Lung (tissue), 12 donors: ENCODE results near the gene GNA14. TPM values are rescaled to one million over a fixed set of nuclear protein-coding genes. Genes with fewer than 3 reads are reported as not detected.

Experiments
- ATAC-seq: fragments of 200-7000 bp; cut with Tn5 transposase; one replicate; pipeline ENCODE4 v1.9.1; 2020; ENCODE audit warnings: moderate number of reproducible peaks; ENCODE audit not compliant: insufficient read depth, low FRiP score
- DNase-seq, 3 donors: peaks; one replicate each; pipeline ENCODE4 v3.0.0-alpha.2; 2013 to 2017
- H3K27ac ChIP-seq, 2 donors: one replicate each; pipeline ENCODE4 v1.5.1; 2013; ENCODE audit warnings: mild to moderate bottlenecking in 2 of 2, moderate library complexity in 2 of 2, control low read depth in 1 of 2, inconsistent platforms in 1 of 2, low read depth in 1 of 2, low read length in 1 of 2
- H3K27me3 ChIP-seq, 3 donors: one replicate each; pipeline ENCODE4 v1.5.1; 2013; ENCODE audit warnings: low read length in 2 of 3; ENCODE audit not compliant: control insufficient read depth in 3 of 3, insufficient read depth in 3 of 3
- H3K36me3 ChIP-seq, 4 donors: one replicate each; pipeline ENCODE4 v1.5.1; 2013; ENCODE audit warnings: low read length in 4 of 4, mild to moderate bottlenecking in 1 of 4, moderate library complexity in 1 of 4; ENCODE audit not compliant: control insufficient read depth in 4 of 4, insufficient read depth in 4 of 4
- H3K4me1 ChIP-seq, 5 donors: one replicate each; pipeline ENCODE4 v1.5.1; 2013; ENCODE audit warnings: low read length in 5 of 5, mild to moderate bottlenecking in 2 of 5, moderate library complexity in 1 of 5; ENCODE audit not compliant: control insufficient read depth in 5 of 5, insufficient read depth in 5 of 5
- H3K4me3 ChIP-seq: one replicate; pipeline ENCODE4 v1.5.1; 2013; ENCODE audit warnings: mild to moderate bottlenecking, control low read depth, moderate library complexity
- H3K9ac ChIP-seq, 2 donors: one replicate each; pipeline ENCODE4 v1.5.1; 2013; ENCODE audit warnings: low read length in 2 of 2, control low read depth in 1 of 2; ENCODE audit not compliant: insufficient read depth in 1 of 2
- H3K9me3 ChIP-seq, 4 donors: one replicate each; pipeline ENCODE4 v1.5.1; 2013; ENCODE audit warnings: low read length in 3 of 4, mild to moderate bottlenecking in 1 of 4, moderate library complexity in 1 of 4; ENCODE audit not compliant: control insufficient read depth in 4 of 4, insufficient read depth in 3 of 4
- CTCF ChIP-seq: IDR thresholded peaks from 2 replicates; pipeline ENCODE4 v1.5.1; 2012; ENCODE audit warnings: mild to moderate bottlenecking; ENCODE audit errors: control extremely low read depth, extremely low read depth
- WGBS, 2 donors: extraction: QIAGEN DNeasy Blood & Tissue Kit; methylation state at CpG; one replicate each; pipeline ENCODE4 v1.1.7; 2013; 5-methylcytosine and 5-hydroxymethylcytosine counted together
- polyA plus RNA-seq, 2 donors: library from polyadenylated mRNA; stranded (reverse); fragments of 200-250 nt; gene quantifications; one replicate each; pipeline ENCODE4 v1.2.1, GENCODE V29; 2013
- total RNA-seq, 2 donors: library from RNA; depleted of rRNA in 1 of 2; stranded (reverse); fragments of >200 nt in 1 of 2; gene quantifications; one replicate each; pipeline ENCODE4 v1.2.1, GENCODE V29; 2014 to 2021
- donor health status: control.
- donor health status: control.
- donor health status: Bipolar disorder and iron deficiency.
- donor health status: healthy.
- donor health status: DM: yes; HTN: yes; CAD: no.

The GNA14 gene
- total and polyA plus RNA-seq, 4 donors, result 4.1 to 15.1 (median 11.3) TPM

DNA sequence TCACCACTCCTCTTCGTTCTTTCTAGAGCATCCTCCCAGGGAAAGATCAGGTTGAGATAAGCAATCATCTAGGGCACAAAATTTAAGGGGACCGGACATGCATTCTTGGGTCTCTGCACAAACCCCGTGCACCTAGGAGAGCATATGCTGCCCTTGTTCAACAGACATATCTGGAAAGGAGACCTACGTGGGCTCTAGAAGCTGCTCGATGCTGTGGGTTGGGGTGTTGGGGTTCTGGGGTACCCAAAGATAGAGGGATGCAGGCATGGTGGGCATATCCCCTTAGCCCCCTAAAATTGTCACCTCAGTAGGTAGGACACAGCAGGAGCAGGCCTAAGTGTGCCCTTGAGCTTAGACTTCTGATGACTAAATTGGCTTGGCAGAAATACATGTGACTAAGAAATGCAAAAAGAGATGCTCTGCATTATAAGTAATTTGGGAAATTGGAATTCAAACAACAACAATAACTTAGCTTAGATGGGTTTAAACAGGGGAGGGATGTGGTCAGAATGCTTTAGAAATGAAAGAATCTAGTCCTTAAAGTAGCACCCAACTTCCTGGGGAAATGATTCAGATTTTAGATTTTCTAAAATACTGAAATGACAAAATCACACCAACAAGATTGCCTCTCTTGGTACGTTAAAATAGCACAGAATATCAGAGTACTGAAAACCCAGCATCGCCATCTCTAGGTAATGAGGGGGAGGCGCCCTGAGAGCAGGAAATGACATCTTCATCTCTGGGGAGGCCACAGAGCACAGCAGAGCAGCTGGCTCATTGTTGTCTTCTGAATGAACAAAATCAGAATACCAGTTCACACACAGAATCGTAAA is 172.3 kb downstream of the GNA14 start:
- WGBS, 2 donors, result 82 to 83% methylated on average over 9 of the region's 9 CpGs
- no peak for TF ChIP-seq CTCF
- DNase-seq (no peak), ATAC-seq (no peak)
- Histone ChIP-seq H3K4me3 (no peak overlapping the region), H3K27me3 (no peaks in the 10 kb centered on the region), H3K36me3 (no peaks in the 10 kb centered on the region), H3K9ac (no peak overlapping the region), H3K27ac (peak overlapping the region in 1 of 2 donors; percentile 53), H3K4me1 (no peaks in the 10 kb centered on the region), H3K9me3 (no peaks in the 10 kb centered on the region)

DNA sequence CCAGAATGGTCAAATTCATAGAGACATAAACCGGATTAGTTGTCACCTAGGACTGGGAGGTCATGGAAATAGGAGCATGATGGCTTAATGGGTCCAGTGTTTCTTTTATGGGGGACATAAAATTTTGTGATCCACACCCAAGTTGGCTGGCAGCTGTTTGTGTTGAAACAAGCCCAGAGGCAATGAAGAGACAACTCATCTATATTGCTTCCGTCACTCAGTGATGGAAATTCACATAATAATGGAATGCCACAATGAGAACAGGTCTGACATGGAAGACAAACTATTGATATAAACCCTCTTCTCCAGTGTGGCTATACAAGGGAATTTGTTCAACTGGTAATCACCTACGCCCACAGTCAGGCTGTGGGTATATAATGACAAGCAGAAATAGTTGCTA is 173.2 kb downstream of the GNA14 start:
- ATAC-seq (no peak), DNase-seq (no peak)
- no peak for TF ChIP-seq CTCF
- H3K27ac ChIP-seq, result no peak overlapping the region
- WGBS, 2 donors, result 93 to 99% methylated on average over 3 of the region's 3 CpGs
- no peak overlapping the region for H3K4me3 ChIP-seq
- no peaks in the 10 kb centered on the region for H3K4me1 ChIP-seq
- H3K27me3 ChIP-seq, result no peaks in the 10 kb centered on the region
- H3K9me3 ChIP-seq, result no peaks in the 10 kb centered on the region
- no peak overlapping the region for H3K9ac ChIP-seq
- no peaks in the 10 kb centered on the region for H3K36me3 ChIP-seq

GRCh38 chr9:77472646-77473045 is 175.5 kb downstream of the GNA14 start:
- no peak overlapping the region for H3K4me3 ChIP-seq
- H3K27ac ChIP-seq, result no peak overlapping the region
- H3K36me3 ChIP-seq, result no peaks in the 10 kb centered on the region
- no peak for TF ChIP-seq CTCF
- H3K9me3 ChIP-seq, result no peaks in the 10 kb centered on the region
- no peak overlapping the region for H3K9ac ChIP-seq
- DNase-seq, result no peak
- no peak for ATAC-seq
- H3K27me3 ChIP-seq, result no peaks in the 10 kb centered on the region
- 95 to 96% methylated on average over 3 of the region's 3 CpGs for WGBS, 2 donors
- no peaks in the 10 kb centered on the region for H3K4me1 ChIP-seq
